HG03060 (cell line): ENCODE results near the gene EPHA6.
"Not testable (repeated sequence)": the region's sequence is repeated elsewhere in the genome, so short reads cannot be mapped to it uniquely, and the experiment has no call there.

Experiments
- ATAC-seq: cut with Tn5 transposase; IDR thresholded peaks from one replicate; pipeline ENCODE4 v1.9.1; 2021; ENCODE audit warnings: low read depth, moderate number of reproducible peaks; ENCODE audit not compliant: unreplicated experiment

The EPHA6 gene

DNA sequence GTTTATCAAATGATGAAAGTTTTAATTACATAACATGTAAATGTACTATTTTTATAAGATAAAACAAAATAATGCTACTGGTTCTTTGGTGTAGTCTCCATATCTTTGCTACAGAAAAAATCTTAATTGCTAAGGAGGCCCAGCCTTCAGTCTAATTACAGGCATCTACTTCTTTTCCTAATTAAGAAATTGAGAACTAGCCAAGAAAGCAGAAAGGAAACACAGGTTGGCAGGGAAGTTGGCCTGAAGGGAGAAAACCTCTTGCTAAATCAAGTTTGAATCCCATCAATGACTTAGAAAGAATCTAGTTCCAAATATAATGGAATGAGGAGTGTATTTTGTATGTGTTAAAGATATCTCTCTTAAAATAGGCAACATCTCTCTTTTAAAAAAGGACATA is 737.8 kb downstream of the EPHA6 start:
- ATAC-seq, result no peak

- ATAC-seq, result no peak
Measured at GRCh38 chr3:97575742-97576141, 761.3 kb downstream of the EPHA6 start.

GRCh38 chr3:97576221-97576620 is 761.8 kb downstream of the EPHA6 start:
- no peak for ATAC-seq

GRCh38 chr3:97579365-97579764 is 765.0 kb downstream of the EPHA6 start:
- no peak for ATAC-seq

DNA sequence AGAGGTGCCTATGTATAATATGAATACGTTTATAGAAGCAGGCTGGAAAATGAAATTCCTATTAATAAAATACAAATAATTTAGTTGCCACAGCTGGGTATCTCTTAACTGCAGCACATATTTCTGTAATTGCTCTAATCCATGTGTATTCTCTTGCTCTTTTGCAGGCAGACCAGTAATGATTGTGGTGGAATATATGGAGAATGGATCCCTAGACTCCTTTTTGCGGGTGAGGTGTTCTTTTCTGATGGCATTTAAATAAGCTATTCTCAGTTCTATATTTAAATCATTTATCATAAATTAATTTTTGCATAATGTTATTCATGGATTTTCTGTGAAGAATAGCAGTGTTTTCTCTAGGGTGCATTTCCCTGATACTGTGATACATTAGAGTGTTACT is 796.2 kb downstream of the EPHA6 start:
- no peak for ATAC-seq

- ATAC-seq, result no peak
Measured at GRCh38 chr3:97612632-97613031, 798.2 kb downstream of the EPHA6 start.

GRCh38 chr3:97613139-97613538 is 798.7 kb downstream of the EPHA6 start:
- ATAC-seq, result no peak

DNA sequence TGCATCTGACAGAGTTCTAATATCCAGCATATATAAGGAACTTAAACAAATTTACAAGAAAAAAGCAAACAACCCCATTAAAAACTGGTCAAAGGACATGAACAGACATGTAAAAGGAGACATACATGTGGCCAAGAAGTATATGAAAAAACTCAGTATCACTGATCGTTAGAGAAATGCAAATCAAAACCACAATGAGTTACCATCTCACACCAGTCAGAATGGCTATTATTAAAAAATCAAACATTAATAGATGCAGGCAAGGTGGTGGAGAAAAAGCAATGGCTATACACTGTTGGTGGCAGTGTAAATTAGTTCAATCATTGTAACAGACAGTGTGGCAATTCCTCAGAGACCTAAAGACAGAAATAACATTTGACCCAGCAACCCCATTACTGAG is 806.1 kb downstream of the EPHA6 start:
- not testable (repeated sequence) for ATAC-seq

- no peak for ATAC-seq
Measured at GRCh38 chr3:97636465-97636864, 822.1 kb downstream of the EPHA6 start.

GRCh38 chr3:97646932-97647331 is 832.5 kb downstream of the EPHA6 start:
- ATAC-seq, result no peak

DNA sequence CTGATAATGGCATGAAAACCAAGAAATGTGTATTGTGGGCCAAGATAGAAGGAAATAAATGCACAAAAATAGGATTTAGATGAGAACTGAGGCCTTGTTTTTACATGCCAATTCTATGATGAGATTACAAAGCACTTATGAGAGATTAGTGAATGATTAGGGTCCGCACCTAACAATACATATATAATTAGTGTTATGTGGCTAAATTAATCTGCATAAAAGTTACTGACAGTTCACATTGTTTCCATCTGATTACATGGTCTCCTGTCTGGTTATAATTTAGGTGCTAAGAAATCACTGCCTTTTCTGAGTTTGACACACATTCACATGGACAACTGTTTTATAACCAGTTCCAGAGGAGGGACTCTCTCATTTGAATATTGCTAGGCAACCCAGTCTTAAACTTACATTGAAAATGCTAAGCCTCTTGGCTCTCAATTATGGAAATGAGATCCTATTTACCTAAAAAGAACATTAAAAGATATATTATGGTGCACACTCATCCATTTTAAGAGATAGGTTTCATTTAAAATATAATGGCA is 833.1 kb downstream of the EPHA6 start:
- no peak for ATAC-seq

- no peak for ATAC-seq
Measured at GRCh38 chr3:97655971-97656370, 841.6 kb downstream of the EPHA6 start.

DNA sequence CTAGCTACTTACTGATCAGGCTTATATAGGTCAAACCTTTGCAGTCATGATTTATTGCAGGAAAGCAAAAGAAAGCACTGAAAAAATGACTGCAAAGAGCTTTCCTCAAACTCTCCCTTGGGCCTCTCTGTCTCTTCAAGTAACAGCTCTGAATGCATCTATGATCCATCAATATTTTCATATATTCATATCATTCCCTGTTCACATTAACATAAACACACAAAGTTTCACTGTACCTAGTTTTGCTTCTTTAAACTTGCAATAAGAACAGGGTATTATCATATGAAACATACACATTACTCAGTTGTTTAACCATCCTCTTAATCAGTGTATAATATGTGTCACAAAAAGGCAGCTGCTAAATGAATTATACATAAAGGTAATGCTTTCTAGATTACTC is 842.2 kb downstream of the EPHA6 start:
- ATAC-seq, result no peak

DNA sequence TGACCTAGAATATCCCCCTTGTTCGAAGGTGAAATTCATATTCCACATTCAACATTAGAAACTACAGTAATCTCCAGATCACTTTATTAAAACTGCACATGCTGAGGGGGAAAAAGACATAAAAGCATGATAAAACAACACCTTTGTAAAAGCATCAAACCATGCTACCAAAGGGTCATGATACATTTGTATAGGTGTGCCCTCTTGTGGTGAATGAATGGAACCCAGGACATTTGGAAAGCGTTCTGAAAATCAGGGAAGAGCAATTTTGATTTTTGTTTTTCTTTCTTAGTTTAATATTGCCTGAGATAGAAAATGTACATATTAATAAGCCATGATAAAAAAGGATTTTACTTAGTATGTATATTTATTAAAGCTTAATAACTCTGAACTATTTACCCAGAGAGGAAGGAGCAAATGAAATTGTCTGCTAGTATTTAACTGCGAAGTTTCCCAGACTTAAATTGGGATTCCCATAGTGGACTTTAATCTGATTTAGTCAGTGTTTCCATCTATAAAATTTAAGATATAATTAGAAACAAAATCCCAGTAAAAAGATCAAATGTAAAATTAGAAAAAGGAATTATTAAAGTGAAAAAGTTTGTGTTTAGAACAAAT is 844.4 kb downstream of the EPHA6 start:
- ATAC-seq, result no peak

GRCh38 chr3:97662264-97662663 is 847.9 kb downstream of the EPHA6 start:
- ATAC-seq, result no peak

DNA sequence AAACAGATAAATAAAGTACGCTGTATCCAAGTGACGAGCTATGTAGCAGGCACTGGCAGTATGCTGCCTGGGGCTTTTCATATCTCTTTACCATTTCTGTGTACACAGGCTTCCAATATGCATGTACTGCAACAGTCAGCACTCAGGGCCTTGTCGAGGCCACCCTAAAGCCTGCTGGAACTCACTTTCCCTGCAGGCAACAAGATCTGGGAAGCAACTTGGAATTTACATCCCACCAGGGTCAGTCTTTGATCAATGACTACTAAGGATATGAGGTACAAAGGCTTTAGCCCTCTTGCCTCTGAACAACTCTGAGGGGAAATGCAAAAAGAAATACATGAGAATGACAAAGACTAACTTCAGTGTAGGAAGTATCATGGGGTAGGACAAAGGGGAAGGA is 848.4 kb downstream of the EPHA6 start:
- no peak for ATAC-seq

- ATAC-seq, result no peak
Measured at GRCh38 chr3:97665896-97666295, 851.5 kb downstream of the EPHA6 start.

GRCh38 chr3:97670952-97671351 is 856.6 kb downstream of the EPHA6 start:
- ATAC-seq, result no peak

- ATAC-seq, result no peak
Measured at GRCh38 chr3:97673357-97673997, 859.1 kb downstream of the EPHA6 start.

GRCh38 chr3:97674461-97674860 is 860.1 kb downstream of the EPHA6 start:
- no peak for ATAC-seq

DNA sequence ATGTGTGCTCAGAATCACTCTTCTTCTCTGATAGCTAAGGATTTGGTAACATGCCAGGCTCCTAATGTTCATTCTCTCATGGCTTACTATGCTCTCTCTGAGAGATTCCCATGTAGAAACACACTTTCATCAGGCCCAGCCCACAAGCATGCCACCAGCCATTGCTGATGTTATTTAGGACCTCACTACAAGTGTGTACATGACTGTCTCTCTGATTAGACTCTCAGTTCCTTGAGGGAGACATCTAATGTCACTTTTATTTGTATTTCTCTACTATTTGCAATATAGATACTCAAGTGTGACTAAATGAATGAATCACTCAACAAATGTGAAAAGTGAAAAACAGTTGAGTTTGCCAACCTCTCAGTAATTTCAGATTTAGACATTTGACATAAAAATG is 865.8 kb downstream of the EPHA6 start:
- ATAC-seq, result no peak

- ATAC-seq, result no peak
Measured at GRCh38 chr3:97680696-97681095, 866.3 kb downstream of the EPHA6 start.
